IMR-90 (cell line): Measurements from ENCODE around the gene MPND. TPM values are rescaled to one million over a fixed set of nuclear protein-coding genes. Genes with fewer than 3 reads are reported as not detected.

ENCODE experiments used
- ATAC-seq: fragments of 200-7000 bp; cut with Tn5 transposase; 2 replicates; pipeline ENCODE4 v1.9.1; 2020; ENCODE audit warnings: low read depth, mild to moderate bottlenecking, moderate library complexity
- BruUV-seq: library from RNA; stranded (reverse); fragments of 400-500 nt; replicated peaks from 2 replicates; lab custom pipeline; 2021; lab: Mats Ljungman, UMichigan
- CTCF ChIA-PET: fragments of 300-600 bp; formaldehyde crosslinking; extraction: SDS; loops from one replicate; lab custom pipeline; 2021; ENCODE audit warnings: antibody characterized with exemption; lab: Yijun Ruan, JAX
- POLR2A ChIA-PET: fragments of 300-600 bp; sonication (Branson Sonifier 250); formaldehyde crosslinking; loops from one replicate; lab custom pipeline; 2022; ENCODE audit warnings: antibody characterized with exemption; ENCODE audit not compliant: unreplicated experiment; lab: Charles Lee
- DNase-seq: peaks from one replicate; pipeline ENCODE4 v3.0.0; 2013
- H2AFZ ChIP-seq: replicated peaks from 2 replicates; pipeline ENCODE3; 2013; ENCODE audit warnings: low read length, mild to moderate bottlenecking; ENCODE audit not compliant: poor library complexity
- H2AK5ac ChIP-seq: 2 replicates; pipeline ENCODE4 v1.6.1; 2013; ENCODE audit warnings: low read depth, low read length, inconsistent platforms
- H2AK9ac ChIP-seq: replicated peaks from 2 replicates; pipeline ENCODE3; 2013; ENCODE audit warnings: mild to moderate bottlenecking, low read depth, low read length, moderate library complexity; ENCODE audit not compliant: poor library complexity
- H2BK120ac ChIP-seq: 2 replicates; pipeline ENCODE4 v1.6.1; 2013; ENCODE audit warnings: low read depth, low read length, inconsistent platforms
- H2BK15ac ChIP-seq: 3 replicates; pipeline ENCODE4 v1.6.1; 2013; ENCODE audit warnings: low read depth, low read length, inconsistent platforms
- H2BK20ac ChIP-seq: 2 replicates; pipeline ENCODE4 v1.6.1; 2013; ENCODE audit warnings: low read depth, mild to moderate bottlenecking, inconsistent platforms, low read length, moderate library complexity
- H2BK5ac ChIP-seq: 2 replicates; pipeline ENCODE4 v1.6.1; 2013; ENCODE audit warnings: mild to moderate bottlenecking, low read depth, low read length, inconsistent platforms; ENCODE audit not compliant: poor library complexity, severe bottlenecking
- H3K14ac ChIP-seq: replicated peaks from 2 replicates; pipeline ENCODE4 v1.6.1; 2013; ENCODE audit warnings: low read depth, low read length, inconsistent platforms
- H3K18ac ChIP-seq: 2 replicates; pipeline ENCODE4 v1.6.1; 2013; ENCODE audit warnings: low read depth, low read length, control low read depth
- H3K23ac ChIP-seq: 2 replicates; pipeline ENCODE4 v1.6.1; 2013; ENCODE audit warnings: low read depth, low read length, inconsistent platforms
- H3K27ac ChIP-seq: 2 replicates; pipeline ENCODE4 v1.5.1; 2013; ENCODE audit warnings: mild to moderate bottlenecking, control low read depth, low read length; ENCODE audit not compliant: insufficient read depth
- H3K27me3 ChIP-seq: 2 replicates; pipeline ENCODE4 v1.6.1; 2013; ENCODE audit warnings: low read length; ENCODE audit not compliant: control insufficient read depth, insufficient read depth
- H3K36me3 ChIP-seq: 2 replicates; pipeline ENCODE4 v1.6.1; 2013; ENCODE audit warnings: low read length, mixed read lengths; ENCODE audit not compliant: control insufficient read depth, insufficient read depth
- H3K4ac ChIP-seq: 2 replicates; pipeline ENCODE4 v1.6.1; 2013; ENCODE audit warnings: low read depth, low read length, inconsistent platforms
- H3K4me1 ChIP-seq: 2 replicates; pipeline ENCODE4 v1.6.1; 2013; ENCODE audit warnings: low read length, mixed read lengths; ENCODE audit not compliant: control insufficient read depth, insufficient read depth
- H3K4me2 ChIP-seq: 2 replicates; pipeline ENCODE4 v1.6.1; 2013; ENCODE audit warnings: low read depth, mild to moderate bottlenecking, control low read depth, low read length, moderate library complexity
- H3K4me3 ChIP-seq: 2 replicates; pipeline ENCODE4 v1.5.1; 2013; ENCODE audit warnings: low read depth, mild to moderate bottlenecking, control low read depth, low read length, moderate library complexity; ENCODE audit not compliant: insufficient read depth
- H3K56ac ChIP-seq: 2 replicates; pipeline ENCODE4 v1.6.1; 2013; ENCODE audit warnings: low read length, inconsistent platforms; ENCODE audit not compliant: insufficient read depth; ENCODE audit errors: extremely low read depth
- H3K79me1 ChIP-seq, 2 experiments: 2 replicates each; pipeline ENCODE4 v1.6.1; 2013; ENCODE audit warnings: low read length in 2 of 2, inconsistent platforms in 1 of 2, low read depth in 1 of 2
- H3K9ac ChIP-seq: 2 replicates; pipeline ENCODE4 v1.6.1; 2013; ENCODE audit warnings: low read depth, low read length, control low read depth
- H3K9me1 ChIP-seq: 2 replicates; pipeline ENCODE4 v1.6.1; 2013; ENCODE audit warnings: low read length, inconsistent platforms; ENCODE audit not compliant: insufficient read depth
- H3K9me3 ChIP-seq: 2 replicates; pipeline ENCODE4 v1.6.1; 2013; ENCODE audit warnings: low read length; ENCODE audit not compliant: control insufficient read depth, insufficient read depth
- H4K20me1 ChIP-seq: 2 replicates; pipeline ENCODE4 v1.6.1; 2013; ENCODE audit warnings: low read length, inconsistent platforms; ENCODE audit not compliant: insufficient read depth
- H4K5ac ChIP-seq: 2 replicates; pipeline ENCODE4 v1.6.1; 2013; ENCODE audit warnings: mild to moderate bottlenecking, low read depth, low read length, control low read depth
- H4K8ac ChIP-seq, 2 experiments: 2 replicates each; pipeline ENCODE4 v1.6.1; 2013; ENCODE audit warnings: low read depth in 2 of 2, low read length in 2 of 2, control low read depth in 1 of 2, inconsistent platforms in 1 of 2
- H4K91ac ChIP-seq: 2 replicates; pipeline ENCODE4 v1.6.1; 2013; ENCODE audit warnings: low read depth, low read length, inconsistent platforms; ENCODE audit not compliant: insufficient read depth
- BHLHE40 ChIP-seq: fragments of 150-350 bp; IDR thresholded peaks from 2 replicates; pipeline ENCODE4 v1.6.1; 2016; ENCODE audit warnings: mild to moderate bottlenecking, low read depth, low read length
- CEBPB ChIP-seq: IDR thresholded peaks from 2 replicates; pipeline ENCODE4 v1.6.1; 2012; ENCODE audit warnings: low read depth, low read length, improper control_type of control experiment
- CHD1 ChIP-seq: IDR thresholded peaks from 2 replicates; pipeline ENCODE4 v1.6.1; 2012; ENCODE audit warnings: low read depth, low read length, improper control_type of control experiment
- FOS ChIP-seq: fragments of 150-350 bp; IDR thresholded peaks from 2 replicates; pipeline ENCODE4 v1.6.1; 2016; ENCODE audit warnings: low read depth, low read length
- MAFK ChIP-seq: IDR thresholded peaks from 2 replicates; pipeline ENCODE4 v1.6.1; 2012; ENCODE audit warnings: low read depth, low read length, improper control_type of control experiment
- MAZ ChIP-seq: IDR thresholded peaks from 2 replicates; pipeline ENCODE4 v1.6.1; 2012; ENCODE audit warnings: low read depth, mild to moderate bottlenecking, low read length, improper control_type of control experiment, moderate library complexity, borderline replicate concordance
- MXI1 ChIP-seq: IDR thresholded peaks from 2 replicates; pipeline ENCODE4 v1.6.1; 2012; ENCODE audit warnings: low read depth, mild to moderate bottlenecking, low read length, moderate library complexity, borderline replicate concordance
- NFE2L2 ChIP-seq: fragments of 150-350 bp; IDR thresholded peaks from 2 replicates; pipeline ENCODE4 v1.6.1; 2016; ENCODE audit warnings: low read depth, mild to moderate bottlenecking, low read length
- POLR2A ChIP-seq: IDR thresholded peaks from 2 replicates; pipeline ENCODE4 v1.6.1; 2012; ENCODE audit warnings: mild to moderate bottlenecking, low read depth, low read length
- RAD21 ChIP-seq: IDR thresholded peaks from 2 replicates; pipeline ENCODE4 v1.6.1; 2012; ENCODE audit warnings: low read length, improper control_type of control experiment
- RCOR1 ChIP-seq: IDR thresholded peaks from 2 replicates; pipeline ENCODE4 v1.6.1; 2012; ENCODE audit warnings: mild to moderate bottlenecking, low read length, improper control_type of control experiment; ENCODE audit not compliant: insufficient replicate concordance
- RFX5 ChIP-seq: IDR thresholded peaks from 2 replicates; pipeline ENCODE4 v1.8.0; 2012; ENCODE audit warnings: low read depth, mild to moderate bottlenecking, low read length, moderate library complexity
- SMC3 ChIP-seq: fragments of 150-350 bp; IDR thresholded peaks from 2 replicates; pipeline ENCODE4 v1.6.1; 2016; ENCODE audit warnings: low read depth, mild to moderate bottlenecking, antibody characterized with exemption, low read length, moderate library complexity
- WGBS, 2 experiments: methylation state at CpG; one replicate each; pipeline versions ENCODE4 v1.1.5 to v1.1.7; 2013; ENCODE audit warnings: missing lambda C conversion rate in 2 of 2; ENCODE audit not compliant: insufficient read length in 1 of 2; ENCODE audit errors: extremely low coverage in 2 of 2; 5-methylcytosine and 5-hydroxymethylcytosine counted together
- dilution Hi-C: fragments of 300-500 bp; cut with HindIII; formaldehyde crosslinking; loops from one replicate; pipeline ENCODE4 v1.14.3; 2018; ENCODE audit warnings: low sequenced_read_pairs; ENCODE audit not compliant: unreplicated experiment
- in situ Hi-C: fragments of 300-500 bp; cut with MboI; formaldehyde crosslinking; loops from 3 replicates; pipeline ENCODE4 v1.14.3; 2019; ENCODE audit warnings: low sequenced_read_pairs, inconsistent platforms, mixed read lengths
- intact Hi-C: fragments of 100-400 bp; cut with micrococcal nuclease; formaldehyde crosslinking; loops from 2 replicates; pipeline ENCODE4 v1.10.0; 2022
- polyA plus RNA-seq, 3 experiments: library from polyadenylated mRNA; depleted of rRNA; stranded (reverse); fragments of >200 nt; gene quantifications; 2 replicates each; pipeline ENCODE4 v1.2.3, GENCODE V29; 2012; ENCODE audit warnings: low replicate concordance in 1 of 3
- total RNA-seq: library from RNA; depleted of rRNA; stranded (reverse); fragments of >200 nt; gene quantifications from 2 replicates; pipeline ENCODE4 v1.2.3, GENCODE V29; 2012
- TF ChIP-seq, protein P1 (sequence below): fragments of 150-350 bp; IDR thresholded peaks from 2 replicates; pipeline ENCODE4 v1.6.1; 2016; ENCODE audit warnings: low read depth, mild to moderate bottlenecking, low read length, moderate library complexity, borderline replicate concordance
- TF ChIP-seq, protein P2 (sequence below): conservative IDR thresholded peaks from 2 replicates; pipeline ENCODE4 v1.5.1; 2012; ENCODE audit warnings: mild to moderate bottlenecking, low read depth, low read length, improper control_type of control experiment
- TF ChIP-seq, protein P3 (sequence below): fragments of 150-350 bp; IDR thresholded peaks from 2 replicates; pipeline ENCODE4 v1.6.1; 2017; ENCODE audit warnings: mild to moderate bottlenecking, antibody characterized with exemption, low read length, low read depth

The MPND gene
- total and polyA plus RNA-seq, 2 of the 4 experiments (the other 2 are of a cell fraction): 2.3 to 8.1 TPM

DNA sequence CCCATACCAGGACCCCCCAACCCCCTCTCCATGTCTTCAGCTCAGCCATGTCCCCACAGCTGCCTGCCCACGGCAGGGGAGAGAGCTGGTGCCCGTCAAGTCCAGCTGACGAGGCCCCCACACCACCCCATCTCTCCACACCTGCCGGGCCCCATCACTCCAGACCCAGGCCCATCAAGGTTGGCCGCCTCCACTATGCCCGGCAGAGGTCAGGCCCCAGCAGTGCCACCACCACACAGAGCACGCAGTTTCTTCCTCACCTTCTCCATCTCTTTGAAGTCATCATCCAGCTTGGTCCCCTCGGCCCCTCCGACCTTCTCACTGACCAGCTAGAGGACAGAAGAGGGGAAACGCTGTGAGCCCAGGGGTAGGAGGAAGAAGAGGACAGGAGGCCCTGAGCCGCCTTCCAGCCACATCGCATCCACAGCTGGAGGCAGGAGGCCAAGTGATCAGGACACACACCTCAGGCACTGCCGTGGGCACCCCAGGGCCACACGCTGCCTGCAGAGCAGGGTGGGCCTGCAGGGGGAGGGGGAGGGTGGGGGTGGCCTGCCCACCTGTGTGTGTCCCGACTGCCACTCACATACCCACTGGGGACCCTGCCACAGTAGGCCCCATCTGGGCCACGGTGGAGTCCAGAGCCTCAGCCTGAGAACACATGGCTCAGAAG lies 23.4 kb downstream of the MPND start:
- intact Hi-C loops (no loop called here), dilution Hi-C loops (no loop called here)
- ATAC-seq: no peak

More for the DNA sequence above, 23.4 kb downstream of the MPND start:
- whole genome bisulfite sequencing, 2 experiments: 100% methylated on average over 1 of the region's 16 CpGs; no CpG with 5 or more reads in 1 of the 2 experiments
- Histone ChIP-seq H3K4ac (no peak overlapping the region), H3K14ac (no peak overlapping the region), H3K4me2 (no peak overlapping the region), H3K56ac (no peak overlapping the region), H3K18ac (no peak overlapping the region), H2BK5ac (no peak overlapping the region), H3K4me3 (no peak overlapping the region), H3K23ac (no peak overlapping the region), H4K20me1 (peaks cover 39% of the 10 kb centered on the region), H4K5ac (no peak overlapping the region), H3K79me1 (peaks cover 8 to 76% of the 10 kb centered on the region in 2 experiments), H2AK9ac (no peak overlapping the region), H3K9me3 (no peaks in the 10 kb centered on the region), H2BK15ac (no peak overlapping the region), H2AFZ (no peak overlapping the region), H3K9me1 (peaks cover 12% of the 10 kb centered on the region), H3K27me3 (no peaks in the 10 kb centered on the region), H2AK5ac (no peak overlapping the region), H3K27ac (no peak overlapping the region), H3K36me3 (peaks cover 51% of the 10 kb centered on the region), H3K4me1 (peaks cover 17% of the 10 kb centered on the region), H2BK20ac (no peak overlapping the region), H4K91ac (no peak overlapping the region), H3K9ac (no peak overlapping the region), H4K8ac (no peak overlapping the region), H2BK120ac (no peak overlapping the region)
- no peak for DNase-seq
- POLR2A ChIA-PET: no interaction called here
- CTCF ChIA-PET: no interaction called here
- no TSS peak for BruUV-seq
- in situ Hi-C loops: no loop called here
- TF ChIP-seq CHD1: no peak
- no peak for TF ChIP-seq MXI1
- TF ChIP-seq, protein P1, sequence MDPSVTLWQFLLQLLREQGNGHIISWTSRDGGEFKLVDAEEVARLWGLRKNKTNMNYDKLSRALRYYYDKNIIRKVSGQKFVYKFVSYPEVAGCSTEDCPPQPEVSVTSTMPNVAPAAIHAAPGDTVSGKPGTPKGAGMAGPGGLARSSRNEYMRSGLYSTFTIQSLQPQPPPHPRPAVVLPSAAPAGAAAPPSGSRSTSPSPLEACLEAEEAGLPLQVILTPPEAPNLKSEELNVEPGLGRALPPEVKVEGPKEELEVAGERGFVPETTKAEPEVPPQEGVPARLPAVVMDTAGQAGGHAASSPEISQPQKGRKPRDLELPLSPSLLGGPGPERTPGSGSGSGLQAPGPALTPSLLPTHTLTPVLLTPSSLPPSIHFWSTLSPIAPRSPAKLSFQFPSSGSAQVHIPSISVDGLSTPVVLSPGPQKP: no peak
- TF ChIP-seq RAD21: no peak
- no peak for TF ChIP-seq RFX5
- no peak for TF ChIP-seq MAZ
- TF ChIP-seq RCOR1: no peak
- no peak for TF ChIP-seq CEBPB
- TF ChIP-seq, protein P2, sequence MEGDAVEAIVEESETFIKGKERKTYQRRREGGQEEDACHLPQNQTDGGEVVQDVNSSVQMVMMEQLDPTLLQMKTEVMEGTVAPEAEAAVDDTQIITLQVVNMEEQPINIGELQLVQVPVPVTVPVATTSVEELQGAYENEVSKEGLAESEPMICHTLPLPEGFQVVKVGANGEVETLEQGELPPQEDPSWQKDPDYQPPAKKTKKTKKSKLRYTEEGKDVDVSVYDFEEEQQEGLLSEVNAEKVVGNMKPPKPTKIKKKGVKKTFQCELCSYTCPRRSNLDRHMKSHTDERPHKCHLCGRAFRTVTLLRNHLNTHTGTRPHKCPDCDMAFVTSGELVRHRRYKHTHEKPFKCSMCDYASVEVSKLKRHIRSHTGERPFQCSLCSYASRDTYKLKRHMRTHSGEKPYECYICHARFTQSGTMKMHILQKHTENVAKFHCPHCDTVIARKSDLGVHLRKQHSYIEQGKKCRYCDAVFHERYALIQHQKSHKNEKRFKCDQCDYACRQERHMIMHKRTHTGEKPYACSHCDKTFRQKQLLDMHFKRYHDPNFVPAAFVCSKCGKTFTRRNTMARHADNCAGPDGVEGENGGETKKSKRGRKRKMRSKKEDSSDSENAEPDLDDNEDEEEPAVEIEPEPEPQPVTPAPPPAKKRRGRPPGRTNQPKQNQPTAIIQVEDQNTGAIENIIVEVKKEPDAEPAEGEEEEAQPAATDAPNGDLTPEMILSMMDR: no peak
- no peak for TF ChIP-seq NFE2L2
- TF ChIP-seq, protein P3, sequence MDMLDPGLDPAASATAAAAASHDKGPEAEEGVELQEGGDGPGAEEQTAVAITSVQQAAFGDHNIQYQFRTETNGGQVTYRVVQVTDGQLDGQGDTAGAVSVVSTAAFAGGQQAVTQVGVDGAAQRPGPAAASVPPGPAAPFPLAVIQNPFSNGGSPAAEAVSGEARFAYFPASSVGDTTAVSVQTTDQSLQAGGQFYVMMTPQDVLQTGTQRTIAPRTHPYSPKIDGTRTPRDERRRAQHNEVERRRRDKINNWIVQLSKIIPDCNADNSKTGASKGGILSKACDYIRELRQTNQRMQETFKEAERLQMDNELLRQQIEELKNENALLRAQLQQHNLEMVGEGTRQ: no peak
- no peak for TF ChIP-seq MAFK
- no peak for TF ChIP-seq SMC3
- TF ChIP-seq POLR2A: no peak
- no peak for TF ChIP-seq BHLHE40
- no peak for TF ChIP-seq FOS
